K562 (cell line): ENCODE data around the gene IDS. TPM values are rescaled to one million over a fixed set of nuclear protein-coding genes. Genes with fewer than 3 reads are reported as not detected.

Experiments used
- ATAC-seq: fragments of 200-7000 bp; cut with Tn5 transposase; 3 replicates; pipeline ENCODE4 v1.9.1; 2020; ENCODE audit warnings: moderate library complexity
- BruUV-seq: library from RNA; stranded (reverse); fragments of 400-500 nt; replicated peaks from 2 replicates; lab custom pipeline; 2021; lab: Mats Ljungman, UMichigan
- CTCF ChIA-PET: fragments of 300-600 bp; formaldehyde crosslinking; extraction: SDS; loops from one replicate; lab custom pipeline; 2021; ENCODE audit warnings: low intra/inter-chr PET ratio; lab: Yijun Ruan, JAX
- POLR2A ChIA-PET: fragments of 300-600, 350-650 bp; sonication (Branson Sonifier 250); formaldehyde crosslinking; extraction: SDS; loops from one replicate; lab custom pipeline; 2021; ENCODE audit warnings: antibody characterized with exemption, inconsistent platforms; lab: Yijun Ruan, JAX
- DNase-seq, 4 experiments: peaks; one replicate each; pipeline versions ENCODE4 v3.0.0 to v3.0.0-alpha.2; 2011 to 2018; ENCODE audit warnings: low spot score in 3 of 4, mixed read lengths in 3 of 4; ENCODE audit errors: extremely low read depth in 1 of 4
- FAIRE-seq: peaks from 2 replicates; lab custom pipeline; 2011; peaks lifted over from hg19 to GRCh38; lab: Jason Lieb, UNC
- H2AFZ ChIP-seq: 2 replicates; pipeline ENCODE4 v1.6.0; 2011; ENCODE audit warnings: low read depth, low read length, control low read depth, inconsistent platforms
- H3K27ac ChIP-seq: fragments of 200-600 bp; 3 replicates; pipeline ENCODE4 v1.8.0; 2011; ENCODE audit warnings: low read depth, mild to moderate bottlenecking, control low read depth, inconsistent platforms, low read length, moderate library complexity, mixed read lengths; ENCODE audit errors: extremely low read depth
- H3K27me3 ChIP-seq, 2 experiments: fragments of 300-600 bp in 1 of 2; 2 replicates in 1 of 2; 3 replicates in 1 of 2; pipeline versions ENCODE4 v1.6.0 to v1.8.0; 2011; ENCODE audit warnings: inconsistent platforms in 2 of 2, low read length in 2 of 2, mild to moderate bottlenecking in 1 of 2, mixed read lengths in 1 of 2, moderate library complexity in 1 of 2; ENCODE audit not compliant: control insufficient read depth in 2 of 2, insufficient read depth in 2 of 2
- H3K36me3 ChIP-seq: fragments of 300-600 bp; 3 replicates; pipeline ENCODE4 v1.8.0; 2011; ENCODE audit warnings: mild to moderate bottlenecking, low read length, inconsistent platforms; ENCODE audit not compliant: control insufficient read depth, insufficient read depth
- H3K4me1 ChIP-seq, 2 experiments: fragments of 200-600 bp in 1 of 2; replicated peaks in 1 of 2; 2 replicates in 1 of 2; 3 replicates in 1 of 2; pipeline versions ENCODE4 v1.5.1 to v1.8.0; 2011; ENCODE audit warnings: inconsistent platforms in 2 of 2, low read length in 2 of 2, mild to moderate bottlenecking in 1 of 2, mixed read lengths in 1 of 2, moderate library complexity in 1 of 2; ENCODE audit not compliant: control insufficient read depth in 2 of 2, insufficient read depth in 2 of 2
- H3K4me2 ChIP-seq: 2 replicates; pipeline ENCODE4 v1.6.1; 2011; ENCODE audit warnings: low read length, control low read depth, inconsistent platforms, mixed read lengths; ENCODE audit not compliant: insufficient read depth
- H3K4me3 ChIP-seq: fragments of 200-600 bp; sonication (generic), shearing (Covaris generic); 2 replicates; pipeline ENCODE4 v1.5.1; 2016; ENCODE audit warnings: control low read depth, inconsistent platforms
- H3K79me2 ChIP-seq: fragments of 200-600 bp; 3 replicates; pipeline ENCODE4 v1.8.0; 2011; ENCODE audit warnings: low read length, inconsistent platforms; ENCODE audit not compliant: control insufficient read depth, insufficient read depth
- H3K9ac ChIP-seq, 2 experiments: 2 replicates each; pipeline versions ENCODE4 v1.6.0 to v1.6.1; 2011; ENCODE audit warnings: low read depth in 2 of 2, low read length in 2 of 2, control low read depth in 1 of 2, inconsistent platforms in 1 of 2, mild to moderate bottlenecking in 1 of 2, mixed read lengths in 1 of 2; ENCODE audit not compliant: insufficient read depth in 1 of 2
- H3K9me1 ChIP-seq: one replicate; pipeline ENCODE4 v1.6.0; 2011; ENCODE audit warnings: inconsistent platforms, mild to moderate bottlenecking, low read length, moderate library complexity; ENCODE audit not compliant: control insufficient read depth, insufficient read depth
- H3K9me3 ChIP-seq: replicated peaks from 2 replicates; pipeline ENCODE4 v1.5.1; 2011; ENCODE audit warnings: low read depth, low read length, inconsistent platforms; ENCODE audit not compliant: control insufficient read depth, insufficient read depth
- H4K20me1 ChIP-seq: replicated peaks from 2 replicates; pipeline ENCODE4 v1.6.1; 2011; ENCODE audit warnings: low read length, inconsistent platforms, mixed read lengths; ENCODE audit not compliant: control insufficient read depth, insufficient read depth
- FOXJ3 ChIP-seq: sonication (generic); formaldehyde crosslinking; IDR thresholded peaks from 2 replicates; pipeline ENCODE4 v1.4.0; 2020; ENCODE audit warnings: mild to moderate bottlenecking, missing genetic modification reagents
- MITF ChIP-seq: IDR thresholded peaks from 2 replicates; pipeline ENCODE4 v1.6.1; 2014; ENCODE audit warnings: antibody characterized with exemption
- NKRF ChIP-seq: fragments of 450-650 bp; IDR thresholded peaks from 2 replicates; pipeline ENCODE4 v1.6.1; 2016; ENCODE audit warnings: borderline replicate concordance
- SIRT6 ChIP-seq: IDR thresholded peaks from one replicate; pipeline ENCODE4 v1.6.1; 2012; ENCODE audit warnings: low read depth, mild to moderate bottlenecking, control low read depth, inconsistent platforms, low read length, moderate library complexity
- ZBTB1 ChIP-seq: sonication (generic); formaldehyde crosslinking; IDR thresholded peaks from 2 replicates; pipeline ENCODE4 v1.8.1; 2023; ENCODE audit warnings: missing genetic modification reagents, low read depth, mild to moderate bottlenecking, borderline replicate concordance
- ZNF316 ChIP-seq: fragments of 450-650 bp; IDR thresholded peaks from 2 replicates; pipeline ENCODE4 v1.6.1; 2016
- ZNF764 ChIP-seq: fragments of 250-450 bp; sonication (Bioruptor Pico); IDR thresholded peaks from 2 replicates; pipeline ENCODE4 v1.4.0; 2020; ENCODE audit warnings: low read depth, mild to moderate bottlenecking, moderate library complexity
- ZZZ3 ChIP-seq: fragments of 450-650 bp; IDR thresholded peaks from 2 replicates; pipeline ENCODE4 v1.6.1; 2016; ENCODE audit warnings: antibody characterized with exemption, mild to moderate bottlenecking, moderate library complexity
- WGBS: fragments of 100-300 bp; shearing (Covaris generic); methylation state at CpG from one replicate; pipeline ENCODE4 v1.1.6; 2016; ENCODE audit warnings: low coverage, mixed read lengths; ENCODE audit not compliant: insufficient coverage; ENCODE audit errors: missing lambda C conversion rate; 5-methylcytosine and 5-hydroxymethylcytosine counted together
- in situ Hi-C: fragments of 300-500 bp; cut with MboI; formaldehyde crosslinking; loops from 4 replicates; pipeline ENCODE4 v1.15.0; 2018; ENCODE audit warnings: inconsistent platforms, mixed read lengths
- intact Hi-C: fragments of 100-400 bp; cut with micrococcal nuclease; formaldehyde crosslinking; loops from 2 replicates; pipeline ENCODE4 v1.14.2; 2022
- polyA plus RNA-seq, 8 experiments: library from polyadenylated mRNA; depleted of rRNA in 4 of 8; stranded (reverse) in 5 of 8; unstranded in 3 of 8; fragments of >200 nt; fragmentation: Nextera tagmentation in 2 of 8; fragmentation: Illumina TruSeq in 1 of 8; extraction: Ambion mirVana in 2 of 8; extraction: Trizol in 1 of 8; gene quantifications; 2 replicates each; pipeline versions ENCODE4 v1.2.1 to v1.2.3, GENCODE V29; 2011 to 2014; ENCODE audit warnings: inconsistent platforms in 1 of 8, missing spikeins in 1 of 8
- total RNA-seq, 7 experiments: library from RNA; depleted of rRNA in 6 of 7; stranded (reverse); fragments of >200 nt in 6 of 7; fragmentation: Illumina TruSeq in 2 of 7; extraction: Trizol in 2 of 7; gene quantifications; 2 replicates each; pipeline versions ENCODE4 v1.2.1 to v1.2.3, GENCODE V29; 2011 to 2021; ENCODE audit warnings: low replicate concordance in 1 of 7
- TF ChIP-seq, protein P1 (sequence below), 3 experiments: IDR thresholded peaks in 2 of 3; conservative IDR thresholded peaks in 1 of 3; 2 replicates each; pipeline ENCODE4 v1.5.1; 2011 to 2012; ENCODE audit warnings: low read length in 3 of 3, mild to moderate bottlenecking in 3 of 3, control low read depth in 2 of 3, improper control_type of control experiment in 1 of 3, inconsistent platforms in 1 of 3, low read depth in 1 of 3, mixed read lengths in 1 of 3, moderate library complexity in 1 of 3; ENCODE audit not compliant: insufficient read depth in 2 of 3

Gene IDS
- total and polyA plus RNA-seq, 9 of the 15 experiments (the other 6 are each of a cell fraction or from before 2014, with no cell fraction given), result 2.0 to 18.6 (median 8.6) TPM

DNA sequence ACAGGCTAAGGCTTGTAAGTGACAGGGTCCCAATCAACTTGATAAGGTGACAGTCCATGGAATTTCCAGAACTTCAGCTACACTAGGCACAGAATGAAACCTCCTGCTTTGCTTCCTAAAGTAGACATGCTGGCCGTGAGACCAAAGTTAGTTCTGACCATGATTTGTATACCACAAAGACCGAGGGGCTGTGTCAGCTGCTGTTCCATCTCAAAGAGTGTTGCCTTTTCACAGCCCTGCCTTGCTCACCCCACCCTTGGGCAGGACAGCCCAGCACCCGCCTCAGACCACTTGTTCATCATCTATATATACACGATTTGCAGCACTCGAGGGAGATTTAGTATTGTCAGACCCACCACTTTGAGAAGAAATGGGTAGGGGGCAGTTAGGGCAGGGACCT, 5.3 kb downstream of the IDS start (continued):
- TF ChIP-seq ZBTB1 (CRISPR knock-in tag) (no peak), FOXJ3 (CRISPR knock-in tag) (no peak), ZZZ3 (no peak), MITF (no peak), NKRF (no peak), ZNF764 (CRISPR knock-in tag) (no peak)

DNA sequence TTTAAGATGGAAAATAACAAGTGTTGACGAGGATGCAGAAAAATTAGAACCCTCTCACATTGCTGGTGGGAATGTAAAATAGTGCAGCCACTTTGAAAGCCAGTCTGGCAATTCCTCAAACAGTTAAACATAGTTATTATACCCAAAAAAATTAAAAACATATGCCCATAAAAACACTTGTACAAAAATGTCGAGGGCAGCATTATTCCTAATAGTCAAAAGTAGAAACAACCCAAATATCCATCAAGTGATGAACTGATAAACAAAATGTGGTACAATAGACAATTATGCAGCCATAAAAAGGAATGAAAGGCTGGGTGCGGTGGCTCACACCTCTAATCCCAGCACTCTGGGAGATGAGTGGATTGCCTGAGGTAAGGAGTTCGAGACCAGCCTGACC, 6.3 kb downstream of the IDS start:
- Histone ChIP-seq H3K4me2 (no peak overlapping the region), H3K79me2 (no peaks in the 10 kb centered on the region), H3K9me1 (no peaks in the 10 kb centered on the region), H3K4me3 (no peak overlapping the region), H2AFZ (no peak overlapping the region), H3K27ac (no peak overlapping the region), H4K20me1 (no peaks in the 10 kb centered on the region), H3K9ac (no peak overlapping the region), H3K27me3 (no peaks in the 10 kb centered on the region), H3K4me1 (peaks cover 0 to 3% of the 10 kb centered on the region in 2 experiments; a peak in 1 of 5 replicates), H3K9me3 (no peaks in the 10 kb centered on the region), H3K36me3 (peaks cover 11% of the 10 kb centered on the region; the same call in 2 of the 3 replicates)
- WGBS, result 60% methylated on average over 4 of the region's 4 CpGs
- FAIRE-seq (no peak), DNase-seq (no peak), ATAC-seq (no peak)
- intact Hi-C loops (no loop called here), in situ Hi-C loops (no loop called here)
- ChIA-PET CTCF (no interaction called here), POLR2A (no interaction called here)
- no TSS peak for BruUV-seq
- TF ChIP-seq SIRT6 (no peak), ZNF316 (peak; percentile 27; the same call in 1 of the 2 replicates)
- TF ChIP-seq, protein P1, sequence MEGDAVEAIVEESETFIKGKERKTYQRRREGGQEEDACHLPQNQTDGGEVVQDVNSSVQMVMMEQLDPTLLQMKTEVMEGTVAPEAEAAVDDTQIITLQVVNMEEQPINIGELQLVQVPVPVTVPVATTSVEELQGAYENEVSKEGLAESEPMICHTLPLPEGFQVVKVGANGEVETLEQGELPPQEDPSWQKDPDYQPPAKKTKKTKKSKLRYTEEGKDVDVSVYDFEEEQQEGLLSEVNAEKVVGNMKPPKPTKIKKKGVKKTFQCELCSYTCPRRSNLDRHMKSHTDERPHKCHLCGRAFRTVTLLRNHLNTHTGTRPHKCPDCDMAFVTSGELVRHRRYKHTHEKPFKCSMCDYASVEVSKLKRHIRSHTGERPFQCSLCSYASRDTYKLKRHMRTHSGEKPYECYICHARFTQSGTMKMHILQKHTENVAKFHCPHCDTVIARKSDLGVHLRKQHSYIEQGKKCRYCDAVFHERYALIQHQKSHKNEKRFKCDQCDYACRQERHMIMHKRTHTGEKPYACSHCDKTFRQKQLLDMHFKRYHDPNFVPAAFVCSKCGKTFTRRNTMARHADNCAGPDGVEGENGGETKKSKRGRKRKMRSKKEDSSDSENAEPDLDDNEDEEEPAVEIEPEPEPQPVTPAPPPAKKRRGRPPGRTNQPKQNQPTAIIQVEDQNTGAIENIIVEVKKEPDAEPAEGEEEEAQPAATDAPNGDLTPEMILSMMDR (IDR thresholded peaks at IDR 0.05 in 2 of 3, conservative IDR thresholded peaks at IDR 0.05 in 1 of 3; ENCODE audit: insufficient read depth in 2 of 3, low read depth in 1 of 3, low read length in 3 of 3), result no peak
